ENCODE measurements around the gene DNAH5. TPM values are rescaled to one million over a fixed set of nuclear protein-coding genes. Genes with fewer than 3 reads are reported as not detected.
"Not testable (repeated sequence)": the region's sequence is repeated elsewhere in the genome, so short reads cannot be mapped to it uniquely, and the experiment has no call there.

DNAH5 gene, protein sequence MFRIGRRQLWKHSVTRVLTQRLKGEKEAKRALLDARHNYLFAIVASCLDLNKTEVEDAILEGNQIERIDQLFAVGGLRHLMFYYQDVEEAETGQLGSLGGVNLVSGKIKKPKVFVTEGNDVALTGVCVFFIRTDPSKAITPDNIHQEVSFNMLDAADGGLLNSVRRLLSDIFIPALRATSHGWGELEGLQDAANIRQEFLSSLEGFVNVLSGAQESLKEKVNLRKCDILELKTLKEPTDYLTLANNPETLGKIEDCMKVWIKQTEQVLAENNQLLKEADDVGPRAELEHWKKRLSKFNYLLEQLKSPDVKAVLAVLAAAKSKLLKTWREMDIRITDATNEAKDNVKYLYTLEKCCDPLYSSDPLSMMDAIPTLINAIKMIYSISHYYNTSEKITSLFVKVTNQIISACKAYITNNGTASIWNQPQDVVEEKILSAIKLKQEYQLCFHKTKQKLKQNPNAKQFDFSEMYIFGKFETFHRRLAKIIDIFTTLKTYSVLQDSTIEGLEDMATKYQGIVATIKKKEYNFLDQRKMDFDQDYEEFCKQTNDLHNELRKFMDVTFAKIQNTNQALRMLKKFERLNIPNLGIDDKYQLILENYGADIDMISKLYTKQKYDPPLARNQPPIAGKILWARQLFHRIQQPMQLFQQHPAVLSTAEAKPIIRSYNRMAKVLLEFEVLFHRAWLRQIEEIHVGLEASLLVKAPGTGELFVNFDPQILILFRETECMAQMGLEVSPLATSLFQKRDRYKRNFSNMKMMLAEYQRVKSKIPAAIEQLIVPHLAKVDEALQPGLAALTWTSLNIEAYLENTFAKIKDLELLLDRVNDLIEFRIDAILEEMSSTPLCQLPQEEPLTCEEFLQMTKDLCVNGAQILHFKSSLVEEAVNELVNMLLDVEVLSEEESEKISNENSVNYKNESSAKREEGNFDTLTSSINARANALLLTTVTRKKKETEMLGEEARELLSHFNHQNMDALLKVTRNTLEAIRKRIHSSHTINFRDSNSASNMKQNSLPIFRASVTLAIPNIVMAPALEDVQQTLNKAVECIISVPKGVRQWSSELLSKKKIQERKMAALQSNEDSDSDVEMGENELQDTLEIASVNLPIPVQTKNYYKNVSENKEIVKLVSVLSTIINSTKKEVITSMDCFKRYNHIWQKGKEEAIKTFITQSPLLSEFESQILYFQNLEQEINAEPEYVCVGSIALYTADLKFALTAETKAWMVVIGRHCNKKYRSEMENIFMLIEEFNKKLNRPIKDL (N-terminal part only)
- polyA plus RNA-seq (ENCODE audit: insufficient read length in 3 of 3): 1 to 10 TPM; 2.5 to 2.9 (median 2.5) TPM

DNA sequence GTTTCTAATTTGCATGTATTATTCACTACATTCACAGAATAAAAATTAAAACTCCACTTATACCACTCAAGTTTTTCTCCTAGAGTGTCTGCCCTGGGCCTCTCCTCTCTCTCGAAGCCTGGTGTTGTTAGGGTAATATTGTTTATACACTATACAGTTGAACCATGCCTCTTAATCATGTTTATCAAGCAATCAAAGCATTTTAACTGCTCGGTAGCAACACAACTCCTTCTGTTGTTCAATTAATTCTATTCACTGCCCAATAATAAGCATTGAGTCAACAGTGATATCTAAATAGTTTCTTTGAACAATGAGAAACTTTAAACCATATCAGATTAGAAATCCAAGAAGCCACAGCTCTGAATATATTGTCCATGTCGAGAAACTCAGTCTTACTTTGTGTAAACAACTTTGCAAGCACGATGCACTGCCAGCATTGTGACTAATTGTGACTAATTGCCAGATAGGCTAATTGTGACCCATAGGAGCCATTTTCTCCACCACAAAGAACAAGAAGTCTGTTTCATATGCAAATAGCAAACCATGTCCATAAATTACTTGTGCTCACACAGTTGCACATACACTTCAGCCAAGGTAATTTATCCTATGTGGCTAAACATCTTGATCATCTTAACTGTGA, at the start of gene DNAH5:
Gene DNAH5, minus strand, starts transcription at position 129 of the 640 bp plus-strand sequence. CDS start 250 bp downstream, outside the sequence.
- no peak for DNase-seq (ENCODE audit: low read depth in 3 of 3, low spot score in 2 of 3)

DNA sequence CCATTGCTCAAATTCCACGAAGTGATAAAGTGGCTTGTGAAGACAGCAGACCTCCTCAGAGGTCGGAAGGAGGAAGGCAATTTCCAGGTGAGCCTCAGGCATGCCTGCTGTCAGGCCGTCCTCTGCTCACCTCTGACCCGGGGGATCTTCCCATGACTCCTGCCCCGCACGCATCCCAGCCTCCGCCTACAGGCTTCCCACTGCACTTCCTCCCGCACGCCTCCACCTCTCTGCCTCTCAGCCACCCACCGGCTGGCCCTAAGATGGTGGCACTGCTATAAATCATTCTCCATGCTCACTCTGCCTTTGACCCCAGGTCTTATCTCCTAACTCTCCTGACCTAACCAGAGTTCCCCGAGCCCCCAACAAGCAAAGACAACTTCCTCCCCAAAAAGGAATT, 49.4 kb upstream of the DNAH5 start:
- DNase-seq (ENCODE audit: low read depth in 3 of 3, low spot score in 2 of 3): no peak

DNA sequence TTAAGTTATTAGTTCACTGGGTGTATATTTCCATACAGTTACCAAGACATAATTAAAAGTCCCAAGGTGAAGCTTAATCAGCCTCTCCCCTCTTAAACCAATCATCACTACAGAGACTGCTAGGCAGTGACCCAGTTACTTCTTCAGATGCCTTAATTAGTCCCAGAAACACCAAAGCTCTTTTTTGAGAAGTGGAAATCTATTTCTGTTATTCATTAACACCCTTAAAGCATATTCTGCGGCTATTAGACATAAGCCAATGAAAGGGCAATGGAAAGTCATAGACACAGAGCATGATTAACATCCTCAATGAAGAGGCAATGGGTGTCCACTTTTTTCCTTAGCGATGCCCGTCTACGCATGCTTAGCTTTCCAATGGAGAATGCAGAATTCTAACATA, 48.3 kb upstream of the DNAH5 start:
- no peak for DNase-seq (ENCODE audit: low read depth in 3 of 3, low spot score in 2 of 3)

DNA sequence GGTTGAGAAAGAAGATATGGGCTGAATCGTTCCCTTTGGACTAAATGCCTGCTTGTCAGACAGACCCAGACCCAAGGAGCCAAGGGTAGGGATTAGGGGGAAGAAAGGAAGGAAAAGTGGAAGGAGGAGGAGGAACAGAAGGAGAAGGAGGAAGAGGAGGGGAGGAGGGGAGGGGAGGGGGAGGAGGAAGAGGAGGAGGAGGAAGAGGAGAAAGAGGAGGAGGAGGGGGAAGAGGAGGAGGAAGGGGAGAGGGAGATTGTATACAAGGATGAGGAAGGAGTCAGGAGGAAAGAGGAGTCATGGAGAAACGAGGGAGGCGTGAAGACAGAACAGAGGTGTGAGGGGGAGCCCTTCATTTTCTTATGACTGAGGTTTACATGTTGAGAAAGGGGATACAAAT, 46.9 kb upstream of the DNAH5 start:
- DNase-seq (ENCODE audit: low read depth in 3 of 3, low spot score in 2 of 3): no peak

DNA sequence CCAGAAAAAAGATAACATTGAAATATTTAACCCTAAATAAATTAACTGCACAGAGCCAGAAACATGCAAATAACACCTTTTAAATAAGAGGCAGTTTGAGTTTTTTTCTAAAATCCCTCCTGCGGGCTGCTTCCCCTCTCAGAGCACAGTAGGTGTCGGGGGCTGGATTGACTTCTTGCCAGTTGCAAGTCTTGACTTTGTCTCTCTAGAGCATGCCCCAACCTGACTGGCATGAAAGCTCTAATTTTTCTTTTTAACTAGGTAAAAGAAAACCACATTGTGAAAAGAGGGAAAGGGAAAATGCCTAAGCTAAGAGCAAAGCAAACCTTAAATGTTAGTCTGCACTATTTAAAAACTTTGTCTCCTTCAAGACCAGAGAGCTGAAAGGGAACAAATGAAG, 46.4 kb upstream of the DNAH5 start:
- no peak for DNase-seq (ENCODE audit: low read depth in 3 of 3, low spot score in 2 of 3)

DNA sequence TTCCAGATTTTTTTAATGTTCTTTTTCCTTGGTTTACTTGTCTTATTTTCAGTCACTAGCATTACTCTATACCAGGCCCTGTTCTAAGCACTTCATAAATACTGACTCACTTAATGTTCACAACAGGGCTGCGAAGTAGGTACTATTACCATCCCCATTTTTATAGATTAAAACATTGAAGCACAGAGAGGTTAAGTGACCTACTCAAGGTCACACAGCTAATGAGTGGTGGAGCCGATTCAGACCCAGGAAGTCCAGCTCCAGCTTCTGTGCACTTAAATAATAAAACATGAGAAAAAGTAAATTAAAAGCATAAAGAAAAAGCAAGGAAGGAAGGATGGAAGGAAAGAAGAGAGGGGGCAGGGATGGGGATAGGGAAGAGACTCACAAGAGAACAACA, 45.3 kb upstream of the DNAH5 start:
- DNase-seq (ENCODE audit: low read depth in 3 of 3, low spot score in 2 of 3): no peak

DNA sequence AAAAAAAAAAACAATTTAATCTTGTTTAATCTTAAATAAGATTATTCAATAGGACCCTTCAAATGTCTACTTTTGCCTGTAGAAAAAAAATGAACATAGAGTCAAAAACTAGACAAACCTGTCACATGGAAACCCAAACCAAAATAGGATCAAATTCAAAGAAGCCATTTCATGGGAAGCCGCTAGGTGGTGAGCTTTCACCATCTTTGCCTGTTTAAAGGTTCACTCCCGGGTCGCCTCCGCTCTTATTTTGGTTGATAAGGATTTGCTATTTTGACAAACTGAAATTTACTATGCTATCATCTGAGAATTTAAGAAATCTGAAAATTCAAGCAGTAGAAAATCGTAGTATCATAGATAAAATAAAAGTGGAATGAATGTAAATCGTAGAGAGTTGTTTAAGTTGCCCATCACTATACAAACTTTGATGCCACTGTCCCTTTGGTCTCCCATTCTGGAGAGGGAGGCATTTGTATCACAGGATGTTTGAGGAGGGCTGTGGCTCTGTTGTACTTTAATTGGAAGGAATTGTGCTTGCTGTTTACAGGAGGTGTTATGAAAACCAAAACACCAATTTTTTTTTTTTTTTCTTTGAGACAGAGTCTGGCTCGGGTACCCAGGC, 43.5 kb upstream of the DNAH5 start:
- peak in 1 of 3 donors; percentile 32 for DNase-seq (ENCODE audit: low read depth in 3 of 3, low spot score in 2 of 3)

DNA sequence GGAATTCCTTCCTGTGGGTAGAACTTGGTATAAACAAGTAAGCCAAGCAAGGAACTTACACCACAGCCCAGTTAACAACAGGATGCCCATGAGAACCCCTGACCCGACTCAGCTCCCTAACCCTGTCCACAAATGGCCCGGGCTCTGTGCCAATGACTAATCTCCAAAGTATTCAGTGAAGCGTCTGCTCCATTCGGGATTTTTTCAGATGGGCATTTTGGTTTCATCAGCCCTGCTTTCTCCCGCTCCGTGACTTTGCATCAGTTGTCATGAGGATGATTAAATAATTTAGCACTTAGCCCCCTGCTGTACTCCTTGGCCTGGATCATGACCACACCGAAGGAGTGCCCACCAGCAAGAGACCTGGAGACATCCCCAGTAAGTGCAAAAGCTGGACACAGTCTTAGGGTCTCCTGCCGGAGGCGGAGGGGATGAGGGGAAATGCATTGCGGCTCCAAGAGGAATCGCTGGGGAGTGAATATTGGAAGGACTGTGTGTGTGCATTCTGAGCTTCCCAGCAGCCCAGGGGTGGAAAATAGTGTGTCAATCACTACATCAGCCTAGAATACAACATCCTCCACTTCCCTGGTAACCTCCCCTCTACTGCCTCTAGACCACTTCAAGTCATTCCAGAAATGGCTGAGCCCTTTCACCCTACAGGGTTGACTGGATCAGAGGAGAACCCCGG, 41.4 kb upstream of the DNAH5 start:
- DNase-seq (ENCODE audit: low read depth in 3 of 3, low spot score in 2 of 3): no peak

DNA sequence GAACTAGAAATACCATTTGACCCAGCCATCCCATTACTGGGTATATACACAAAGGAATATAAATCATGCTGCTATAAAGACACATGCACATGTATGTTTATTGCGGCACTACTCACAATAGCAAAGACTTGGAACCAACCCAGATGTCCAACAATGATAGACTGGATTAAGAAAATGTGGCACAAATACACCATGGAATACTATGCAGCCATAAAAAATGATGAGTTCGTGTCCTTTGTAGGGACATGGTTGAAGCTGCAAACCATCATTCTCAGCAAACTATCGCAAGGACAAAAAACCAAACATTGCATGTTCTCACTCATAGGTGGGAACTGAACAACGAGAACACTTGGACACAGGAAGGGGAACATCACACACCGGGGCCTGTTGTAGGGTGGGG, 40.4 kb upstream of the DNAH5 start:
- DNase-seq (ENCODE audit: low read depth in 3 of 3, low spot score in 2 of 3): not testable (repeated sequence)

DNA sequence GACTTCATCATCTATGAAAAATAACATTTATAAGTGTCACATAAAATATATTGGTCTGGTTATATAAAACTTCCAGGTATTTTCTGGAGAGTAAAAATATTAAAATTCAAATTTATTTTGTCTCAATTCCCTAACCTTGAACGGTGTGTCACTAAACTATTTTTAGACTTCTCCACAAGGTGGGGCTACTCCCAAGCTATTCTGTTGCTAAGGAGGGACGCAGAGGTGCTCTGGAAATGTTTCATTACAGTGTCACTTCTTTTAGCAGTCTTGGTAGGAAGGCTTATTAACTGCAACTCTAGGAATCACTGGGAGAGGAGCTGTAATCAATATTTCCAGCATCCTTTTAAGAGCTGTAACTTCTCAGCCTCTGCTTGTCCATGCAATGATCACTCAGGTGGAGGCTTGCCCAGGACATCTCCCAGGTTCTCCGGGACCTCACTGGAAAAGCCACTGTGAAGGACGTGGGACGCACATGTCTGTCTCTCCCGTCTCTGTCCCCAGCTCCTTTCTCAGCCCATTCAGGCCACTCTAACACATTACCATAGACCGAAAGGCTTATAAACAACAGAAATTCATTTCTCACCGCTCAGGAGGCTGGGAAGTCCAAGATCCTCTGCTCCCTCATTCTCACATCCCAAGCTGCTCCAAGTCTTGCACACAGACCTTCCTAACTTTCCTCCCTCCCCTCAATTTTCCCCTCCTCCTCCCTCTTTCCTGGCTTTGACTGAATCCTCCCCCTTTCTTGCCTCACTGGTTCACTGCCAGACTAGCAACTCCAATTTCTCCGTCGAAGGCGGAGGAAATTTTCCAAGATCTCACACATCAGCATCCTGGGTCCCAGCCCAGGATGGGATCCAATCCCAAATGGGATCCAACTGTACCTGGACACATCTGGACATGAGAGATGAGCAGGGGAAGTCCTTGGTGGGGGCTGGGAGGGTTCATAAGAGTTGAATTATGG, 32.7 kb upstream of the DNAH5 start:
- peak in 2 of 3 donors; percentile 9 to 12 for DNase-seq (ENCODE audit: low read depth in 3 of 3, low spot score in 2 of 3)

DNA sequence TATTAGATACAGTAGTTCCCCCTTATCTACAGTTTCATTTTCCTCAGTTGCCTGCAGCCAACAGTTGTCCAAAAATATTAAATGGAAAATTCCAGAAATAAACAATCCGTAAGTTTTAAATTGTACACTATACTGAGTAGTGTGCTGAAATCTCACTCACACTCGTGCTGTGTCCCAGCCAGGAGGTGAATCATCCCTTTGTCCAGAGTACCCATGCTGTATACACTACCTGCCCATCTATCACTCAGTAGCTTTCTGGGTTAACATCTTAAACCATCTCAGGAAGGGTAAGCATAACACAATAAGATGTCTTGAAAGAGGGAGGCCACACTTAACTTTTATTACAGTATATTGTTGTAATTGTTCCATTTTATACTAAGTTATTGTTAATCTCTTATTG, 31.7 kb upstream of the DNAH5 start:
- no peak for DNase-seq (ENCODE audit: low read depth in 3 of 3, low spot score in 2 of 3)

DNA sequence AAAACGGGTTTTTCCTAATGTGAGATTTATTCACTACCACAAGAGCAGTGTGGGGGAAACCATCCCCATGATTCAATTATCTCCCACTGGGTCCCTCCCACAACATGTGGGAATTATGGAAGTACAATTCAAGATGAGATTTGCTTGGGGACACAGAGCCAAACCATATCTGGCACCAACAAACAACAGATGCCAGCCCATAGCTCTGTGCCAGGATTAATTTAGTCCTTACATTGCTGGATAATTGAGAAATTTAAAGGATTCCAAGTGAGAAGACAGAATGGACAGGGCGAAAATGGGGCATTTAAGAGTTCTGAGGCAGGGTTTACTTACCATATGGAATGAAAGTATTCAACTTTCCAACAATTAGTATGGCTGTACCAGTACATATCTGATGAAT, 30.8 kb upstream of the DNAH5 start:
- DNase-seq (ENCODE audit: low read depth in 3 of 3, low spot score in 2 of 3): no peak

DNA sequence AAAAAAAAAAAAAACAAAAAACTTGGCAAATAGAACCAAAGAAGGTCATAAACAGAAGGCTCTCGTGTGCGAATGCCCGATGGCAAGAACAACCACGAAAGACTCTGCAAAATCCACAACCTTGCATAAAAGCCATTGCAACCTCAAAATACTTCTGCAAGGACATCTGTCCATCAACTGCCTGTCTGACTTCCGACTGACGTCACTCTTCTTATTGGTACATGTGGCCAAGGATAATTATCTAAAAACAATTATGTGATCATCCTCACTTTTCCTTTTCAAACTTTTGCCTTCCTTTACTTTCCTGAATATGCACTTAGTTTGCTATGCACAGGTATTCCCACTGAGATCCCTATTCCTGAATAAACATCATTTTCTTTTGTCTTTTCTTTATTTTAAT, 29.2 kb upstream of the DNAH5 start:
- DNase-seq (ENCODE audit: low read depth in 3 of 3, low spot score in 2 of 3): no peak

DNA sequence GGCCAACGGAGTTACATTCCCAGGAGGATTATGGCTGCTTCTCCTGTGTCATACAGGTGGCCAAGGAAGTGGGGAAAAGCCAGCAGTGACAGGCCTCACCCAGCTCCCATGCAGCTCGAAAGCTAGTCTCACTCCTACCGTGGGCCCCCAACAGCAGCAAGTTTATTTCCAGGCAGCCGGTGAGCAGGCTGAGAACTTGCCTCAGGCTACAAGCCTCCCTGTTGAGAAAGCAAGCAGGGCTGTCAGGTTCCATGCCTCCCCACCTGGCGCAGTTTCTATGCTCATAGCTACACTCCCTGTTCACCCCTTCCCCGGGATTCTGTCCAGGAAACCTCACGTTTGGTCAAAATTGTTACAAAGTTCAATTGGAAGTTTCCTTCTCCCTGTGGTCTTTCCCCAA, 27.5 kb upstream of the DNAH5 start:
- DNase-seq (ENCODE audit: low read depth in 3 of 3, low spot score in 2 of 3): no peak

DNA sequence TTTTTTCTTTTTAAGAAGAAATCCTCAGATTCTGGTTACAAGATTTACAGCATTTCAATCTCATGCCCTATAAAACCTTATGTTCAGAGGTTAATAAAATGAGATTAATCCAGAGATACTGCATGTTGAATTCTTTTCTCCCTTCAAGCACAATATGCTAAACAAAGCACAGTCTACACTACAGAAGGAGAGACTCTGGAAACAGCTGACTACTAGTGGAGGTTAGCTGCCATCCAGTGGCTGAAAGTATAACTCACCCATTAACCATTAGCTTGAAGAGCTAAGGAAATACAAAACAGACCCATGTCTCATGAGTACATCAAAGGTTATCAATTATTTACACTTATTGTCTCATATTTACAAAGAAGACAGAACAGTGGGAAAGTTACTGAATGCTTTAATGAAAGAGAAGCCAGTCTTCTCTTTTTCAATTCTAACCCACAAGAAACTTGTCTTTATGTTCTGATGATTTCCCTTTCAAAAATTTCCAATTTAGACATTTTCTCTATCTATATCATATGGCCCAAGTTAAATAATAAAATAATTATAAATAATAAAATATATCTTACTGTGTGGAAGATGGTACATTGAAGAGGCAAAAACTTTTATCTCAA, 12.7 kb upstream of the DNAH5 start:
- DNase-seq (ENCODE audit: low read depth in 3 of 3, low spot score in 2 of 3): peak in 2 of 3 donors; percentile 19 to 32

DNA sequence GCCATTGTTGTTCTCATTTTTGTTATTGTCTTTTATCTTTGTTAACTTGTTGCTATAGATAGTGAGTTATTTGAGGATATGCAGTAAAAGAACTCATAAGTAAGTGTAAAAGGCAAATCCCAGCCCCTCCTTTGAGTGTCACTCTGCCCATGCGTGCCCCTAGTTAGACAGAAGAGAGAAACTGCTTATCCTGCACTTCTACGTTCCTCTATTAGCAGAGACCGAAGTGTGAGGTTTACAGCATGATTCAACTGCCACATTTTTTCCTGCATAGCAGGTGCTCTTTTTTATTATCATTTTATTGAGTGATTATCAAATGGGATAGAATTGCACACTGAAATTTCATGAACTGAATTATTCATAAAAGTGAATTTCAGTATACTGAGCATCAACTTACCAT, 12.0 kb upstream of the DNAH5 start:
- no peak for DNase-seq (ENCODE audit: low read depth in 3 of 3, low spot score in 2 of 3)

DNA sequence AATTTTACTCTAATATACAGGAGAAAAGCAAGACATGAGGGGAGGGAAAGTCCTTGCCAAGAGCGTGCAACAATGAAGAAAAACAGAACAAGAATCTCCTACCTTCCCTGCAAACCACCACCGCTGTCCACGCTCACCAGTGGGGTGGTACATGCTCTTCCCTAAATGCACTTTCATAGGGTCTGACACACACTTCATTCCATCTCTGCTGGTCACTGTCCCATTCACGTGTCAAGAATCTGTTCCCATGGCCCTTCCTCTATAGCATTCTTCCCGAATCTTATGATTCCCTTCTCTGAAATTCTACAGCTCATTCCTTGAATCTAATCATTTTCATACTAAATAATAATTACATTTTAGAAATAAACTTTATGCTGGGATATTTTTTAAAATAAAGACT, 11.4 kb upstream of the DNAH5 start:
- DNase-seq (ENCODE audit: low read depth in 3 of 3, low spot score in 2 of 3): no peak

DNA sequence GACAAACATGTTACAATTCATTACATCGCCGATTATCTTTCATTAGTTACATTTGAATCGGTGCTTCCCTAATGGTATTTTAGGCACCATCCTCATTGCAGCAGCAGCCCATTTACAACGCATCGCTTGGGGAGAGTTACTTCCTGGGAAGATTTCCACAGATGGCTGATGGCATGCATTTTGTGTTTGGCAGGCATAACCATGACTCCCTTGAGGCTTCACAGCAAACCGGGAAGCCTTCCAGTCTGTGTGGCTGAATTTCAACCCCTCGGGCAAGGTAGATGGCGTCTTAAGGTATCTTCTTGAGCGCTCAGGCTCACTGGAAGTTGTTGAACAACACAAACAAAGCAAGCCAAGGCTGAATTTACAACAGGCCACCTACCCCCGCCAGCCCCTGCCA, 1.6 kb upstream of the DNAH5 start:
- no peak for DNase-seq (ENCODE audit: low read depth in 3 of 3, low spot score in 2 of 3)

All from right renal cortex interstitium (tissue), 3 donors.